Keratinocyte (primary cell): ENCODE measurements around the gene PSMB10. TPM values are rescaled to one million over a fixed set of nuclear protein-coding genes. Genes with fewer than 3 reads are reported as not detected.

Experiments
- DNase-seq: peaks from one replicate; pipeline ENCODE4 v3.0.0-alpha.2; 2011; ENCODE audit warnings: low read depth, missing footprints, low spot score
- FAIRE-seq: peaks from 2 replicates; lab custom pipeline; 2011; peaks lifted over from hg19 to GRCh38; lab: Jason Lieb, UNC
- H2AFZ ChIP-seq: 2 replicates; pipeline ENCODE4 v1.6.0; 2012; ENCODE audit warnings: low read length, control low read depth, inconsistent platforms; ENCODE audit not compliant: control insufficient read depth
- H3K27ac ChIP-seq: 2 replicates; pipeline ENCODE4 v1.5.1; 2011; ENCODE audit warnings: low read length; ENCODE audit not compliant: control insufficient read depth, insufficient read depth
- H3K27me3 ChIP-seq: 3 replicates; pipeline ENCODE4 v1.6.0; 2011; ENCODE audit warnings: low read length; ENCODE audit not compliant: control insufficient read depth, insufficient read depth; ENCODE audit errors: extremely low read depth
- H3K36me3 ChIP-seq, 2 experiments: 2 replicates in 1 of 2; 3 replicates in 1 of 2; pipeline ENCODE4 v1.5.1; 2011; ENCODE audit warnings: low read length in 2 of 2, mild to moderate bottlenecking in 1 of 2; ENCODE audit not compliant: control insufficient read depth in 2 of 2, insufficient read depth in 2 of 2; ENCODE audit errors: extremely low read depth in 1 of 2
- H3K4me1 ChIP-seq: 3 replicates; pipeline ENCODE4 v1.5.1; 2011; ENCODE audit warnings: low read length; ENCODE audit not compliant: control insufficient read depth, insufficient read depth; ENCODE audit errors: extremely low read depth
- H3K4me2 ChIP-seq: 3 replicates; pipeline ENCODE4 v1.6.0; 2011; ENCODE audit warnings: low read depth, low read length; ENCODE audit not compliant: control insufficient read depth, insufficient read depth; ENCODE audit errors: extremely low read depth
- H3K4me3 ChIP-seq, 3 experiments: fragments of 200-600 bp in 1 of 3; sonication (generic) in 1 of 3; 2 replicates in 2 of 3; 3 replicates in 1 of 3; pipeline ENCODE4 v1.5.1; 2011 to 2016; ENCODE audit warnings: low read length in 3 of 3, mild to moderate bottlenecking in 3 of 3, control low read depth in 2 of 3, inconsistent platforms in 1 of 3, low read depth in 1 of 3, mixed read lengths in 1 of 3, mixed run types in 1 of 3, moderate library complexity in 1 of 3; ENCODE audit not compliant: control insufficient read depth in 2 of 3, insufficient read depth in 2 of 3; ENCODE audit errors: extremely low read depth in 1 of 3
- H3K79me2 ChIP-seq: 2 replicates; pipeline ENCODE4 v1.6.0; 2012; ENCODE audit warnings: low read length; ENCODE audit not compliant: control insufficient read depth, insufficient read depth
- H3K9ac ChIP-seq: 3 replicates; pipeline ENCODE4 v1.6.0; 2011; ENCODE audit warnings: low read length; ENCODE audit not compliant: control insufficient read depth, insufficient read depth; ENCODE audit errors: extremely low read depth
- H3K9me1 ChIP-seq: 3 replicates; pipeline ENCODE4 v1.6.0; 2011; ENCODE audit warnings: low read length; ENCODE audit not compliant: control insufficient read depth, insufficient read depth; ENCODE audit errors: extremely low read depth
- H3K9me3 ChIP-seq: 2 replicates; pipeline ENCODE4 v1.5.1; 2012; ENCODE audit warnings: low read depth, low read length; ENCODE audit not compliant: control insufficient read depth
- H4K20me1 ChIP-seq: 3 replicates; pipeline ENCODE4 v1.6.0; 2011; ENCODE audit warnings: low read length; ENCODE audit not compliant: control insufficient read depth, insufficient read depth; ENCODE audit errors: extremely low read depth
- CTCF ChIP-seq, 3 experiments: IDR thresholded peaks in 1 of 3; conservative IDR thresholded peaks in 1 of 3; optimal IDR thresholded peaks in 1 of 3; 2 replicates in 2 of 3; 3 replicates in 1 of 3; pipeline versions ENCODE3 to v1.5.1; 2011; ENCODE audit warnings: low read length in 3 of 3, mild to moderate bottlenecking in 3 of 3, moderate library complexity in 2 of 3, control low read depth in 1 of 3, inconsistent platforms in 1 of 3; ENCODE audit not compliant: insufficient read depth in 2 of 3; ENCODE audit errors: extremely low read depth in 1 of 3
- EZH2 ChIP-seq: IDR thresholded peaks from one replicate; pipeline ENCODE4 v1.6.1; 2012; ENCODE audit warnings: inconsistent platforms, mild to moderate bottlenecking, low read length, moderate library complexity
- dilution Hi-C: fragments of 300-500 bp; cut with MboI; formaldehyde crosslinking; loops from one replicate; pipeline ENCODE4 v1.7.0; 2020; ENCODE audit warnings: low sequenced_read_pairs; ENCODE audit not compliant: extremely low pct_ligation_motif_present
- polyA plus RNA-seq, 5 experiments: library from polyadenylated mRNA; depleted of rRNA in 3 of 5; stranded (reverse) in 3 of 5; stranded (forward) in 1 of 5; unstranded in 1 of 5; fragments of >200 nt; gene quantifications; 1 replicate in 1 of 5; 2 replicates in 3 of 5; 3 replicates in 1 of 5; pipeline versions ENCODE4 v1.2.1 to v1.2.3, GENCODE V29; 2011 to 2012; ENCODE audit warnings: missing spikeins in 2 of 5, low read depth in 1 of 5, low replicate concordance in 1 of 5

PSMB10 gene
- polyA plus RNA-seq, 1 donor (not counting 4 experiments of a cell fraction or from before 2014, with no cell fraction given): 11.1 TPM

- no peak for DNase-seq
- Histone ChIP-seq H3K4me1 (peaks cover 21% of the 10 kb centered on the region), H3K79me2 (peaks cover 5% of the 10 kb centered on the region), H3K4me3 (no peak within 1 kb of the TSS), H3K27ac (no peak within 1 kb of the TSS), H3K9me3 (no peaks in the 10 kb centered on the region), H2AFZ (no peak within 1 kb of the TSS), H3K27me3 (no peaks in the 10 kb centered on the region), H4K20me1 (peaks cover 3% of the 10 kb centered on the region), H3K36me3 (peaks cover 16 to 20% of the 10 kb centered on the region in 2 experiments), H3K4me2 (no peak within 1 kb of the TSS), H3K9me1 (no peaks in the 10 kb centered on the region), H3K9ac (no peak within 1 kb of the TSS)
- no peak for TF ChIP-seq EZH2
- TF ChIP-seq CTCF (optimal IDR thresholded peaks at IDR 0.05 in 1 of 3, IDR thresholded peaks at IDR 0.05 in 1 of 3, conservative IDR thresholded peaks at IDR 0.05 in 1 of 3; ENCODE audit: extremely low read depth in 1 of 3, insufficient read depth in 2 of 3, low read length in 3 of 3): peak in 2 of 3 experiments; percentile 19 to 21
- no peak for FAIRE-seq
- dilution Hi-C loops: no loop called here
These were observed 4.8 kb downstream of the PSMB10 start, which contains the start of gene CTRL for GRCh38 chr16:67931712-67932461. TSS of gene CTRL (minus strand) at chr16:67931862. CDS start at chr16:67931852, 10 bp downstream.

GRCh38 chr16:67930678-67931211, 5.9 kb downstream of the PSMB10 start:
- FAIRE-seq (no peak), DNase-seq (no peak)

More at GRCh38 chr16:67930678-67931211, 5.9 kb downstream of the PSMB10 start:
- TF ChIP-seq EZH2 (no peak), CTCF (optimal IDR thresholded peaks at IDR 0.05 in 1 of 3, IDR thresholded peaks at IDR 0.05 in 1 of 3, conservative IDR thresholded peaks at IDR 0.05 in 1 of 3; ENCODE audit: extremely low read depth in 1 of 3, insufficient read depth in 2 of 3, low read length in 3 of 3) (no peak)
- no peaks in the 10 kb centered on the region for H3K9me3 ChIP-seq
- H3K4me3 ChIP-seq: no peak overlapping the region
- no peak overlapping the region for H3K27ac ChIP-seq
- no peak overlapping the region for H2AFZ ChIP-seq
- H3K9ac ChIP-seq: no peak overlapping the region
- H3K79me2 ChIP-seq: peaks cover 2% of the 10 kb centered on the region
- no peaks in the 10 kb centered on the region for H3K9me1 ChIP-seq
- H4K20me1 ChIP-seq: peaks cover 3% of the 10 kb centered on the region
- peaks cover 18 to 20% of the 10 kb centered on the region in 2 experiments for H3K36me3 ChIP-seq
- H3K27me3 ChIP-seq: no peaks in the 10 kb centered on the region
- H3K4me2 ChIP-seq: no peak overlapping the region
- peaks cover 25% of the 10 kb centered on the region for H3K4me1 ChIP-seq
- dilution Hi-C loops: no loop called here
